Parathyroid adenoma (tissue), 2 donors: ENCODE results near the gene OOSP4B.

Experiments used
- H2AFZ ChIP-seq: fragments of 300-600 bp; sonication (generic); one replicate; pipeline ENCODE4 v1.7.0; 2017; ENCODE audit warnings: antibody characterized with exemption, mild to moderate bottlenecking
- H3K27ac ChIP-seq: fragments of 300-600 bp; sonication (generic); one replicate; pipeline ENCODE4 v1.7.0; 2017
- H3K27me3 ChIP-seq: fragments of 300-600 bp; sonication (generic); one replicate; pipeline ENCODE4 v1.7.0; 2017; ENCODE audit warnings: low read length; ENCODE audit not compliant: control insufficient read depth, insufficient read depth
- H3K36me3 ChIP-seq: fragments of 300-600 bp; sonication (generic); one replicate; pipeline ENCODE4 v1.7.0; 2017; ENCODE audit warnings: low read length; ENCODE audit not compliant: control insufficient read depth, insufficient read depth
- H3K4me1 ChIP-seq: fragments of 300-600 bp; sonication (generic); one replicate; pipeline ENCODE4 v1.7.0; 2017; ENCODE audit warnings: control low read depth
- H3K4me2 ChIP-seq: fragments of 300-600 bp; sonication (generic); one replicate; pipeline ENCODE4 v1.7.0; 2017; ENCODE audit warnings: low read length
- H3K4me3 ChIP-seq: fragments of 300-600 bp; sonication (generic); one replicate; pipeline ENCODE4 v1.7.0; 2017; ENCODE audit warnings: low read depth, low read length
- H3K79me2 ChIP-seq: fragments of 300-600 bp; sonication (generic); one replicate; pipeline ENCODE4 v1.7.0; 2017; ENCODE audit warnings: control low read depth
- H3K9ac ChIP-seq: fragments of 300-600 bp; sonication (generic); one replicate; pipeline ENCODE4 v1.7.0; 2017; ENCODE audit warnings: mild to moderate bottlenecking
- H3K9me3 ChIP-seq: fragments of 300-600 bp; sonication (generic); one replicate; pipeline ENCODE4 v1.7.0; 2017; ENCODE audit warnings: low read length; ENCODE audit not compliant: control insufficient read depth
- CTCF ChIP-seq: fragments of 300-600 bp; sonication (generic); IDR thresholded peaks from one replicate; pipeline ENCODE4 v1.7.0; 2017; ENCODE audit warnings: antibody characterized with exemption, mild to moderate bottlenecking
- donor health status: primary hyperparathyroidism.

The OOSP4B gene

DNA sequence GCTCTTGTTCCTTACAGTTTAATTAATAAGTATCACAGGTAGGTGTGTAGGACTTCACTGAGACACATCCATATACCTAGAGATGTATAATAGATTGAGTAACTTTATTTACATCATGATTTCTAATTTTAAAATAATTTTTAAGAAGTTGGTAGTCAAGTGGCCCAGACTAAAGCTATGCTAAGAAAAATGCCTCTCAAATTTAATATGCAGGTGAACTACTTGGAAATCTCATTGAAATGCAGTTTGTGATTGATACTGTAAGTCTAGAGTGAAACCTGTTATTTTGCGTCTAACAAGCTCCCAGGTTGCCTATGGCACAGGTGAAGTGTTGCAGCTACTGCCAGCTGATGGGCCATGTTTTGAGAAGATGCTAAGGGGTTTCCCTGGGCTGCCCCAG lies at the start of gene OOSP4B:
OOSP4B (plus strand) TSS at position 301 of the 400 bp plus-strand sequence.
- TF ChIP-seq CTCF: no peak
- Histone ChIP-seq H3K27ac (no peak within 1 kb of the TSS), H2AFZ (no peak within 1 kb of the TSS), H3K27me3 (no peaks in the 10 kb centered on the region), H3K4me2 (no peak within 1 kb of the TSS), H3K9ac (no peak within 1 kb of the TSS), H3K4me3 (no peak within 1 kb of the TSS), H3K9me3 (no peaks in the 10 kb centered on the region), H3K4me1 (no peaks in the 10 kb centered on the region), H3K79me2 (no peaks in the 10 kb centered on the region), H3K36me3 (no peaks in the 10 kb centered on the region)

DNA sequence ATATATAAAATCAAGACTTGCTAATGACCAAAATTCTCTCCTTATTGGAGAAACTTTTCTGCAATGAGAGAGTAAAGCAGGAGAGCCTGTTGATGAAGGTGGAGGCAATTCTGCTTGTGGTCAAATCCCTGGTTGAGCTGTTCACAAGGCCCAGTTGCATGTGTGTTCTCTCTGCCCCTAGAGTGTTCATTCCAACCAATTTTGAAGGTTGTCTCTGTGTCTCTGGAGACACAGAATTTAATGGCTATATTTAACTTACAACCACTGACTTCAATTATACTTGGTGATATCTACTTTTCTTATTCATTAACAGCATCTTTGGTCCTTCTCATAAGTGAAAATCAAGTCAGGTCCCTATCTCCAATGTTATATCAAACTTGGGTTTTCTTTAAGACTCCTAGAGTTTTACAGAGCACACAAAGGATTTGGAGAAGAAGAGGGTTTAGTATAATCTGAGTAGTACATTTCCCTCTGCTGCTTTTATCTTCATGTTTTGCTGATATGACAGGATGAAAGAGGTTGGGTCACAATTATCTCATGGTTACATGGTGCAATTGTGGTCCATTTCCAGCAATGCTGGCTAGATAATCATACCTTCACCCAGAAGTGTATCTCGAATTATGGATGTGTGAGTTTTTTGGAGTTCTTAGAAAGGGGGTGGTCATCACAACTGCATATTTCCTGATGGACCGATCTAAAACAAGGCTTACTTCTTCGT lies 49.1 kb upstream of the OOSP4B start:
- H3K36me3 ChIP-seq: no peaks in the 10 kb centered on the region
- H3K4me2 ChIP-seq: no peak overlapping the region
- H3K4me3 ChIP-seq: no peak overlapping the region
- no peaks in the 10 kb centered on the region for H3K79me2 ChIP-seq
- TF ChIP-seq CTCF: no peak
- H3K4me1 ChIP-seq: no peaks in the 10 kb centered on the region
- H3K27ac ChIP-seq: no peak overlapping the region
- H3K27me3 ChIP-seq: no peaks in the 10 kb centered on the region
- no peaks in the 10 kb centered on the region for H3K9me3 ChIP-seq
- no peak overlapping the region for H2AFZ ChIP-seq
- no peak overlapping the region for H3K9ac ChIP-seq

DNA sequence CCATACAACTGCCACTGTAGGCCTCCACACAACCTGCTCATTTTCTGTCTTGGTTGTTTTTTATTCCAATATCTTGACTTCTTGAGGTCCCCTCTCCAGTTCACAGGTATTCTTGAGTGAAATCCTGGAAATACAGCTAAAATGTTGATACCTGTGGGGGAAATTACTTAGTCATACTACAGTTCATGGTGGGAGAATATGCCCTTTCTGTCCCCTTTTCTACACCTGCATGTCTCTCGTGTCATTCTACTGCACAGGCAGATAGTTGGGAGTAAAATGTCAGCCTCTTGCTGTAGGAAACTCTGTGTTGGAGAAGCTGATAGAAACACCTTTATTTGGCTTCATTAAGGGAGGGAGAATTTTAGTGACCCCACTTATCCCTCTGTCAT lies 48.6 kb upstream of the OOSP4B start:
- Histone ChIP-seq H3K27ac (no peak overlapping the region), H3K4me1 (no peaks in the 10 kb centered on the region), H3K9me3 (no peaks in the 10 kb centered on the region), H3K27me3 (no peaks in the 10 kb centered on the region), H3K36me3 (no peaks in the 10 kb centered on the region), H3K4me3 (no peak overlapping the region), H3K9ac (no peak overlapping the region), H3K79me2 (no peaks in the 10 kb centered on the region), H3K4me2 (no peak overlapping the region), H2AFZ (no peak overlapping the region)
- TF ChIP-seq CTCF: no peak

- no peaks in the 10 kb centered on the region for H3K27me3 ChIP-seq
- no peaks in the 10 kb centered on the region for H3K36me3 ChIP-seq
- no peaks in the 10 kb centered on the region for H3K4me1 ChIP-seq
- TF ChIP-seq CTCF: no peak
- H2AFZ ChIP-seq: no peak overlapping the region
- H3K9ac ChIP-seq: no peak overlapping the region
- H3K4me3 ChIP-seq: no peak overlapping the region
- no peaks in the 10 kb centered on the region for H3K9me3 ChIP-seq
- H3K4me2 ChIP-seq: no peak overlapping the region
- no peak overlapping the region for H3K27ac ChIP-seq
- H3K79me2 ChIP-seq: no peaks in the 10 kb centered on the region
These were observed 43.9 kb upstream of the OOSP4B start for GRCh38 chr11:59973097-59973496.
